T47D (cell line): ENCODE data around the gene GBX1.

Source experiments
- DNase-seq, 2 experiments: peaks; one replicate each; pipeline versions ENCODE4 v3.0.0 to v3.0.0-alpha.2; 2011 to 2012; ENCODE audit warnings: low read depth in 1 of 2, low spot score in 1 of 2
- JUND ChIP-seq: IDR thresholded peaks from 2 replicates; pipeline ENCODE4 v1.6.1; 2012; ENCODE audit warnings: low read depth
- in situ Hi-C: cut with HindIII; loops from 2 replicates; pipeline ENCODE4 v1.10.0; 2016; ENCODE audit warnings: low sequenced_read_pairs, low pct_unique_long_range_greater_than_20kb

GBX1 gene

GRCh38 chr7:151103973-151104372 is 63.5 kb downstream of the GBX1 start:
- in situ Hi-C loops: no loop called here
- no peak for DNase-seq
- no peak for TF ChIP-seq JUND

GRCh38 chr7:151102991-151103390 is 64.5 kb downstream of the GBX1 start:
- no peak for TF ChIP-seq JUND
- in situ Hi-C loops: no loop called here
- no peak for DNase-seq

- DNase-seq: no peak
- in situ Hi-C loops: no loop called here
- no peak for TF ChIP-seq JUND
These were observed 65.7 kb downstream of the GBX1 start for GRCh38 chr7:151101621-151102396.

DNA sequence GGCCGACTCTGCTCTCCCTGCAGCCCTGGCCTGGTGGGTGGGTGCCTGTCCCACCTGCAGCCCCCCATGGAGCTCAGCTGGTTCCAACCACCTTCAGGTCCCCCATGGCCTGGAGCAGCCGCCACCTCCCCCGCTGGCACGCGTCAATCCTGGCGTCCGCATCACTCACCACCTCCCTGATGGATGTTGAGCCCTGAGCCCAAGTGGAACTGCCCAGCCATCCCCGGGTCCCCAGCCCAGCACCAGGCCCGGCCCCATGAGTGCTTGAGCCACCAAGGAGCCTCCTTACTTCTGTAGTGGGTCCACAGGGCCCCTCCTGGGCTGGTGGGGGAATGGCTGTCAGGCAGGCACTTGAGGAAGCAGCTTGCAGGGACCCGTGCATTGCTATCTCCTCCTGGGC is 66.6 kb downstream of the GBX1 start:
- DNase-seq: no peak
- in situ Hi-C loops: no loop called here
- TF ChIP-seq JUND: no peak

GRCh38 chr7:151099486-151100211 is 67.8 kb downstream of the GBX1 start:
- no peak for TF ChIP-seq JUND
- no peak for DNase-seq
- in situ Hi-C loops: no loop called here
